ENCODE measurements around the gene THRB. TPM values are rescaled to one million over a fixed set of nuclear protein-coding genes. Genes with fewer than 3 reads are reported as not detected.

THRB gene
- total RNA-seq, 4 donors from 2014 or later: 9.8 to 52.4 (median 31.3) TPM

DNA sequence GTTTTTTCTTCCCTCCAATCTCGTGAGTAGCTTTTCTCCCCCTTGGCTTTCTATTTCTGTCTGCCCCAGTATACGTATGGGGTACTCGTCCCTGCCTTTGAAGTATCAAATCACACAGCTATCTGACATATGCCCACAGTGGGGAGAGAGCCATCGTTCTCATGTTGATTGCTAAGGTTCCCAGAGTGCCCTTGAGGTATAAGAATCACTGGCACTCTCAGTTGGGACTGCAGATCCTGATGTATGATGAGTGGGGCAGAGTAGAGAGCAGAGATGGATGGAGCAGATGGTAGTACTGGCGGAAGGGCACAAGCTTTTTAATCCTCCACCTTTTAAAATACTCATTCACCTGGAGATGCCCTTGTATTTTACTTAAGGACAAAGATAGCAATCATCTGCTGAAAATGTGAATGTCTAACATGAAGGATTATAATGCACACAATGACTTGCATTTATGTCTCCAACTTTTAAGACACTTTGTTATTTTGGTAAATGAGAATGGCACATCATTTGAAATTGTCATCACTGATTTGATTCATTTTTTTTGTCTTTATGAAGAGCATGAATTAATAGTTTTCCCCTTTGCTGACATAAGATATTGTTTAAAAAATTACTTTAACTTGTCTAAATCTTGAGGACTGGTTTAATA, 310.0 kb downstream of the THRB start:
- no peaks in the 10 kb centered on the region for H3K36me3 ChIP-seq
- WGBS, 2 donors (ENCODE audit: low coverage in 1 of 2): 81 to 89% methylated on average over 5 of the region's 5 CpGs
- in situ Hi-C loops (cut with MboI; ENCODE audit: low pct_ligation_motif_present in 1 of 4, low pct_unique_long_range_greater_than_20kb in 1 of 4, low sequenced_read_pairs in 3 of 4): no loop called here
- no peak overlapping the region for H3K4me3 ChIP-seq
- no peaks in the 10 kb centered on the region for H3K27me3 ChIP-seq
- H3K4me1 ChIP-seq: peaks cover 0 to 4% (median 0%) of the 10 kb centered on the region in 4 donors
- DNase-seq: no peak
- H3K27ac ChIP-seq: no peak overlapping the region
- intact Hi-C loops (cut with DNase I; ENCODE audit: low total_unique reads): no loop called here
- TF ChIP-seq POLR2A (IDR thresholded peaks at IDR 0.05): no peak
- no peak for TF ChIP-seq POLR2AphosphoS5 (IDR thresholded peaks at IDR 0.05)
- TF ChIP-seq, protein P1, sequence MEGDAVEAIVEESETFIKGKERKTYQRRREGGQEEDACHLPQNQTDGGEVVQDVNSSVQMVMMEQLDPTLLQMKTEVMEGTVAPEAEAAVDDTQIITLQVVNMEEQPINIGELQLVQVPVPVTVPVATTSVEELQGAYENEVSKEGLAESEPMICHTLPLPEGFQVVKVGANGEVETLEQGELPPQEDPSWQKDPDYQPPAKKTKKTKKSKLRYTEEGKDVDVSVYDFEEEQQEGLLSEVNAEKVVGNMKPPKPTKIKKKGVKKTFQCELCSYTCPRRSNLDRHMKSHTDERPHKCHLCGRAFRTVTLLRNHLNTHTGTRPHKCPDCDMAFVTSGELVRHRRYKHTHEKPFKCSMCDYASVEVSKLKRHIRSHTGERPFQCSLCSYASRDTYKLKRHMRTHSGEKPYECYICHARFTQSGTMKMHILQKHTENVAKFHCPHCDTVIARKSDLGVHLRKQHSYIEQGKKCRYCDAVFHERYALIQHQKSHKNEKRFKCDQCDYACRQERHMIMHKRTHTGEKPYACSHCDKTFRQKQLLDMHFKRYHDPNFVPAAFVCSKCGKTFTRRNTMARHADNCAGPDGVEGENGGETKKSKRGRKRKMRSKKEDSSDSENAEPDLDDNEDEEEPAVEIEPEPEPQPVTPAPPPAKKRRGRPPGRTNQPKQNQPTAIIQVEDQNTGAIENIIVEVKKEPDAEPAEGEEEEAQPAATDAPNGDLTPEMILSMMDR (IDR thresholded peaks at IDR 0.05): no peak
- TF ChIP-seq EP300 (IDR thresholded peaks at IDR 0.05; ENCODE audit: low read depth): no peak
- no peaks in the 10 kb centered on the region for H3K9me3 ChIP-seq

DNA sequence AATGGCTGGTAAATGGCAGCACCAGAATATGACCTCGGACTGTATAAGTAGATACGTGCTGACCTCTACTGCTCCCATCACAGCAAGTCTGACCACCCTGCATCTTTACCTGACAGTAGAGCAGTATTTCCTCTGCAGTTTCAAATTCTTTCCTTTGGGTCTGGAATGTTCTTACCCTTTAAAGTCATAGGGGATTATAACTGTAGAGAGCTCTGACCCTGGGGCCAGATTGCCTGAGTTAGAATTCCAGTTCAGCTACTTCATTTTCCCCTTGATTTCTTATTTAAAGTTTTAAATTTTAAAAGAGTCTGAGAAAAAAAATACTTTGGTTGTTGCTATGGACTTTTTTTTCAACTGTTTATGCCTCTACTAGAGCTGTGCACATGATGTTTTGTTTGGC, 311.9 kb downstream of the THRB start:
- no peak overlapping the region for H3K4me3 ChIP-seq
- TF ChIP-seq POLR2AphosphoS5 (IDR thresholded peaks at IDR 0.05) (no peak), POLR2A (IDR thresholded peaks at IDR 0.05) (no peak), EP300 (IDR thresholded peaks at IDR 0.05; ENCODE audit: low read depth) (no peak)
- TF ChIP-seq, protein P1 (IDR thresholded peaks at IDR 0.05): no peak
- peaks cover 0 to 4% (median 0%) of the 10 kb centered on the region in 4 donors for H3K4me1 ChIP-seq
- in situ Hi-C loops (cut with MboI; ENCODE audit: low pct_ligation_motif_present in 1 of 4, low pct_unique_long_range_greater_than_20kb in 1 of 4, low sequenced_read_pairs in 3 of 4) (no loop called here), intact Hi-C loops (cut with DNase I; ENCODE audit: low total_unique reads) (no loop called here)
- H3K27ac ChIP-seq: no peak overlapping the region
- no peaks in the 10 kb centered on the region for H3K27me3 ChIP-seq
- WGBS, 2 donors (ENCODE audit: low coverage in 1 of 2): 93% methylated on average over 2 of the region's 2 CpGs; no CpG with 5 or more reads in 1 of the 2 donors
- DNase-seq: no peak
- no peaks in the 10 kb centered on the region for H3K36me3 ChIP-seq
- H3K9me3 ChIP-seq: no peaks in the 10 kb centered on the region

DNA sequence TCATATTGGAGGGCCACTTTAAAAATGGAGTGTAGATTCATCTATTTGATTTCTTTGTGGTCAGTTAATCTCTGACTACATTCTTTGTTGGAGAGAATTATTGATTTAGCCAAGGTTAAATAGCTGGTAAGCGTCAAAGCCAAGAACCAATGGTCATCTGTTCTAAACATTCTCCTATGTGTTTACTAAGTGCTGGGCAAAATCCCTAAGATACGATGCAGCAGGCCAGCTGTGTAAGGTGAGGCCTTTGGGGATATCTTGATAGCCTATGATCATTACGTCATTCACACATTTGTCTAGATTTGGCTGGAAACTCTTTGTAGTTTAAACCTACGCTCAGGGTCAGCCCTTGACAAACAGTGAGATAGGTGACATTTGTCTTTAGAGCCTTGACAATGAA, 313.4 kb downstream of the THRB start:
- Histone ChIP-seq H3K4me3 (no peak overlapping the region), H3K27ac (no peak overlapping the region), H3K4me1 (peaks cover 0 to 4% (median 0%) of the 10 kb centered on the region in 4 donors), H3K27me3 (no peaks in the 10 kb centered on the region), H3K9me3 (no peaks in the 10 kb centered on the region), H3K36me3 (no peaks in the 10 kb centered on the region)
- WGBS, 2 donors (ENCODE audit: low coverage in 1 of 2): 75 to 88% methylated on average over 3 to 4 of the region's 4 CpGs
- in situ Hi-C loops (cut with MboI; ENCODE audit: low pct_ligation_motif_present in 1 of 4, low pct_unique_long_range_greater_than_20kb in 1 of 4, low sequenced_read_pairs in 3 of 4): no loop called here
- TF ChIP-seq POLR2AphosphoS5 (IDR thresholded peaks at IDR 0.05) (no peak), POLR2A (IDR thresholded peaks at IDR 0.05) (no peak), EP300 (IDR thresholded peaks at IDR 0.05; ENCODE audit: low read depth) (no peak)
- TF ChIP-seq, protein P1 (IDR thresholded peaks at IDR 0.05): no peak
- DNase-seq: no peak
- intact Hi-C loops (cut with DNase I; ENCODE audit: low total_unique reads): no loop called here

DNA sequence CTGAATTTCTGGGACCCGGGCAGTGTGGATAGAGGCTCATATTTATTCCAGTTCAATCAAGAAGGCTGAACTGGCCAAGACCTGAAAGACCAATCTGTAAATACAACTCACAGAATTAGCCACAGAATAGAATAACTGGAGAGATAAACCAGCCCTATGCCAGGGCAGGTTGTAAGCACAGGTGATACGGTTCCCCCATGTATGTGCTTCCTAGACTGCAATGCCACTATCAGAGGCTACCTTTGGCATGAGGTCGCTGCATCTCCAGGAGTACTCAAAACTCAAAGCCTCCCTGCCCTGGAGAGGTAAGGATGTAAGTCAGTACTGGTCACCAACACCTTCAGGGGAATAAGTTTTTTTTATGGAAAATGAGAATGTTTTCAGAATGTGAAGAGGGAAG, 314.0 kb downstream of the THRB start:
- no peak for DNase-seq
- Histone ChIP-seq H3K9me3 (no peaks in the 10 kb centered on the region), H3K36me3 (no peaks in the 10 kb centered on the region), H3K4me1 (no peaks in the 10 kb centered on the region), H3K27me3 (no peaks in the 10 kb centered on the region), H3K27ac (no peak overlapping the region), H3K4me3 (no peak overlapping the region)
- in situ Hi-C loops (cut with MboI; ENCODE audit: low pct_ligation_motif_present in 1 of 4, low pct_unique_long_range_greater_than_20kb in 1 of 4, low sequenced_read_pairs in 3 of 4) (no loop called here), intact Hi-C loops (cut with DNase I; ENCODE audit: low total_unique reads) (no loop called here)
- TF ChIP-seq EP300 (IDR thresholded peaks at IDR 0.05; ENCODE audit: low read depth) (no peak), POLR2AphosphoS5 (IDR thresholded peaks at IDR 0.05) (no peak), POLR2A (IDR thresholded peaks at IDR 0.05) (no peak)
- TF ChIP-seq, protein P1 (IDR thresholded peaks at IDR 0.05): no peak
- 90% methylated on average over 3 of the region's 3 CpGs; no CpG with 5 or more reads in 1 of the 2 donors for WGBS, 2 donors (ENCODE audit: low coverage in 1 of 2)
